ENCODE results near the gene DNAL4. TPM values are rescaled to one million over a fixed set of nuclear protein-coding genes. Genes with fewer than 3 reads are reported as not detected.

Gene DNAL4
- polyA plus RNA-seq, 1 donor, result 30.2 TPM

DNA sequence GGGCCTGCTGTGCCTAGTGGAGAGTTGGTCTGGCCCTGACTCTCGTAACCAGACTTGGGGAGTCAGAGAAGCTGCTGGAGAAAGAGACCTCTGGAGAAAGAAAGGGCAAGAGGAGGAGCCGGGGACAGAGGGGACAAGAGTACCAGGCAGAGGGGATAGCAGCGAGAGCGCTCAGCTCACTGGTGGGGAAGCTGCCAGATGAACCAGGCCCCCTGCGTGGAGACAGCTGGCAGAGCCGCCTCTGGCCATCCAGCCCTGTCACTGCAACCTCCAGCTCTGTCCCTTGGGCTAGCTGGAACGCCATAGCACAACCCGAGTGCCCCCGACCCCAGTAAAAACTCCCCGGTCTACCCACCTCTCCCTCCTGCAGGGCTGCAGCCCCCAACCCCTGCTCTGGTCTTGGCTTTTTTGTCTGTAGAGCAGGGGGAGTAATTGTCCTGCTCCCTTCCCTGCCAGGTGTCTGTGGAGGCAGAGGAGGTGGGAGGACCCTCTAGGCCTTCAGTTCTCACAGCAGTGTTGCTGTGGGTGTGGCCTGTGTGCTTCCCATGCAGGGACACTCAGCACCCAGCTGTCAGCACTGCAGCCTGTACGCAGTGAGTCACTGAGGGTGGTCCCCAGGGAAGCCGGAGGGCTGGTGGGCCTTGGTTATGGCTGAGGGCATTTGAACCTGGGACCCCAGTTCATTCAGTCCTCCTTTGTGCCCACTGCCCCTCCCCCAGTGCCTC lies 33.3 kb downstream of the DNAL4 start:
- no peak for DNase-seq

DNA sequence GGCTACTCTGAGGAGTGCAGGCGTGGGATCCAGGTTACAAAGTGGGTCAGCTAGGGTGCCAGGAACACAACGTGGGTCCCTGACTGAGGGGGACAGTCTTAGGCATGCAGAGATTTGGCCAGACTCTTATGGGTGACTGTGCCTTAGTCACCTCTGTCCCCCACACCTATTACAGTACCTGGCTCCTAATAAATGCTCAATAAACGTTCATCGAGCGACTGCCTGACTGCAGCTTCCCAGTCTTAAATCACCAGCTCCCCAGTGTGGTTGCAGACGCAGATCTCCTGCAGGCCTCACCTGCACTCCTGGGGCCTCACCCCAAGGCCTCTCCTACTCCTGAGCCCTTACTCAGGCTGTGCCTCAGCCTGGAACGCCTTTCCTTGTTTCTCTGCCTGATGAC lies 34.9 kb downstream of the DNAL4 start:
- no peak for DNase-seq

DNA sequence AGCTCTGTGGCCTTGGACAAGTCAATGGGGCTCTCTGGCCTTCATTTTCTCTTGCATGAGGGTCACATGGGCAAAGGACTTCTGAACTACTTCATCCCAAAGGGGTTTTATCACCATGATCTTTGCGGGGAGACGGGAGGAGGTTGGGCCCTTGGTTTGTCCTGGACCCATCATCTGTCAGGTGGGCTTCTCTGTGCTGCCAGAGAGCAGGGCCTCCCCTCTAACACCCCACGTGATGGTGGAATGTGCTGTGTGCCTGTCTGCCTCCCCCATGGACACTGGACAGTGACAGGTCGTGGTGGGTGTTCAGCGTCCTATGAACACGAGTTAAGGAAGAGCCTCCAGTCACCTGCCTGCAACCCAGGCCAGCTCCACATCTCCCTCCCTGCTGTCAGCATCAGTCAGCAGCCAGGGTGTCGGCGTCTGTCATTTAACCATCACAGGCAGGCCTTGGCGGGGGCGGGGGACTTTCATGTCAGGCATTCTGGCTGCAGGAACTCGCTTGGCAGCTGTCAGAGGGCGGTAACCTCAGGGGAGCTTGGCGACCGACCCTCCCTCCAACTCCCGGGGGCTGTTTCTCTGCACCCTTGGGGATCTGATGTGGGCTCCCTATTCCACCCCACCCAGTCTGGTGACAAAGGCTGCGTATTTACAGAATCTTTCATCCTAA lies 35.5 kb downstream of the DNAL4 start:
- no peak for DNase-seq

DNA sequence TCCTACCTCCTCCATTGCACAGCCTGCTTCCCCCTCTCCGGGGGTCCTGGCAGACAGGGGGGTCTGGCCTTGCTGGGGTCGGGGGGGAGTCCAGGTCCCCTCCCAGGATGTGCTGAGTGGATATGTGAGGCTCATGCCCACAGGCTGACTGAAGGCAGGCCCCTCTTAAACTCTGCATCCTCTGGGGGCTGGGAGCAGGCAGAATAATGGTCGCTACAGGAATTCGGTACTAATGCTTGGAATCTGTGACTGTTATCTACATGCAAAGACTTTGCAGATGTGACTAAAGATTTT lies 36.5 kb downstream of the DNAL4 start:
- DNase-seq, result no peak

DNA sequence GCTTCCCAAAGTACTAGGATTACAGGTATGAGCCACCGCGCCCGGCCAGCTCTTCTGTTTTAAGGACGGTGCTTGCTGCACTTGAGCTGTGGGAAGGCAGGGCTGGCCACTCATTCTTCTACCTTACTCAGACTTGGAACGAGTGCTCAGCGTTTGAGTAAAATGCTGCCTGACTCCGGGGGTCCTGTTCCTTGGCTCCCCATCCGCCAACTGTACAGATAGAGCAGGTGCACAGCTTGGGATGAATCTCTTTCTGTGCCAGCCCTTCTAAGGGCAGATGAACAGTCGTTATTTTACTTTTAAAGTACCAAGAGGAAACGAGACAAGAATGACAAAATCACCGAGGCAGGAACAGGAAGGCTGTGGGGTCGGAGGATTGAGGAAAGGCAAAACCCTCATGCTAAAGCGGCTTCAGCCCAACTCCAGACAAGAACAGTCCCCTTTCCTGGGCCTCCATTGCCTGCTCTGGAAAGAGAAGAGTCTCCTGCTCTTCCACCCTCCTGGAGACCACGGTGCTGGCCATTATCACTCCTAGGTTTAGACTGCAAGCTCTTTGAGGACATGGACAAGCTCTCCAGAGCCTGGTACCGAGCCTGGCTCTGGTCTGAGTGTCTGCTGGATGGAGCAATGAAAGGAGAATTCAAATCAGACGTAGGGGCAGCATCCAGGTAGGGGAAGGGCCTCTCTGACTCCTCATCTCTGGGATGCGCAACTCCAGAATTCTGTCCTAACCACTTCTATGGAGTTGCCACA lies 37.1 kb downstream of the DNAL4 start:
- DNase-seq, result no peak

DNA sequence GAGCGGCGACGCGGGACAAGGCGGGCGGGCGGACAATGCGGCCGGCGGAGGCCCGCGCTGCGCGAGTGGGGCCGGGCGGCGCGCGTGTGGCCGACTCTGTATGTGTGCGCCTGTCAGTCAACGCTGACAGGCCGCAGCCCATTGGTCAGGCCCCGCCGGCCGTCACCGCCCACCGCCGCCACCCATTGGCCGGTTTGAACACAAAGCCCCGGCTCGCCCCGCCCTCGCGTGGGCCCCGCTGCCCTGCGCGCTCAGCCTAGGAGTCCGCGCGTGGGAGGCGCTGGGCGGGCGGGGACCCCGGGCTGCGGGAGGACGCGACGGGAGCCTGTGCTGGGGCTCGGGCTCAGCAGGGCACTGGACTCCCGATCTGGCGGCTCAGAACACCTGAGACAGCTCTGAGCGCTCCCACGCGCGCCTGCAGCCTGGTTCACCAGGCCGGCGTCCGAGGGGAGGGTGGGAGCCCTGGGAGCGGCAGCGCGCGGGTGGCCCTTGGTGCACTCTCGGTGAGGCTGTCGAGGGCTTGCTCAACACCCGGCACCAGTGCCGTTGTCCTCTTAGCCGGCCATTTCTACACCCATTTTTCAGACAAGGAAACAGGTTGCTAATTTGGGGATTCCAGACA lies 37.9 kb downstream of the DNAL4 start, which contains the start of gene SUN2:
Gene SUN2, minus strand, starts transcription at position 88 of the 622 bp plus-strand sequence. CDS start 3,370 bp downstream, outside the sequence.
- DNase-seq, result peak; percentile 89

DNA sequence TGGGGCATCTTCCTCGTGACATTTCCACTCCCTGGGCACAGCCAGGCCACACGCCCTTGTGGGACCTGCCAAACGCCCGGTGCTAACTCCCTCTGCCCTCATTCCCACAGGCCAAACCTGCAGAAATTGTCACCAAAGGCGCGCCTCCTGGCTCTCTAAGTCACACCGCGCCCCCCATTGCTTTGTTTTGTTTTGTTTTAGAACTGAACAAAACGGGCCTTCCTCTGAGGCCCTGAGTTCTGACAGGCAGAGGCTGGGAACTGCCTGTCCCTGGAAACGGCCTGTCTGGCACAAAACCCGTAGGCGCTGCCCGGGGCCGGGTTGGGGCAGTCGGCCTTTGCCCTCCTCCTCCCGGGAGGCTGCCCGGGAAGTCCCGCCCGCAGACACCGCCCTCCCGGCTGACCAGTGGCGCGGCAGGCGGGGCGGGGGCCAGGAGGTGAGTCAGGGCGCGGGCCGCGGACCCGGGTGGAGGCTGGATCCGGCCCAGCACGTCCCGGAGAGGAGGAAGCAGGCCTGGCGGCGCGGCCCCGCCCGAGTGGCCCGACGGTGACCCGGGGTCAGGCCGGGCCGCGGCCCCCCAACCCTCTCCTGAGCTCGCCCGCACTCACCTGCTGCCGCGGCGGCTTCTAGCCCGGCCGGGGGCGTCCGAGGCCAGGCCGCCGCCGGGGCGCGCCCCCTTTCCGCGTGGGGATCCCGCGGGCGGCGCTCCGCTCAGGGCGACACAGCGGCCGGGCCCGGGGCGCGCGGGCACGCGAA lies 38.6 kb downstream of the DNAL4 start:
- no peak for DNase-seq

DNA sequence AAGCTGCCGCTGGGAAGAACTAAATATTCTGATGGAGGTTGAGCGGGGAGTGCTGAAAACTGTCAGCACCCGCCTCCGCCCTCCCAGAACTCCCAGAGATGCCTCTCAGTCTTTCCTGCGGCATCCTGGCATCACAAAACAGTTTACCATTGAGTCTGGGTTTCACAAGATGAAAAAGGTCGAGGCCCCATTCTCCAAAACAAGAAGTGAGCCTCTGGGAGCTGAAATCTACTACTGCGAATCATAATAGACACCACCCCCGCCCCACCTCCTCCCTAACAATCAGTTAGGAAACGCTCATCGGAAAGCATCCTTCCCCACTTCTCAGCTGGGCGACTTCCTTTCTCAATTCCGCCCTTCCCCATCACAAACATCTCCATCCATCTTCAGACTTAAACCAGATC lies 39.2 kb downstream of the DNAL4 start:
- DNase-seq, result no peak

DNA sequence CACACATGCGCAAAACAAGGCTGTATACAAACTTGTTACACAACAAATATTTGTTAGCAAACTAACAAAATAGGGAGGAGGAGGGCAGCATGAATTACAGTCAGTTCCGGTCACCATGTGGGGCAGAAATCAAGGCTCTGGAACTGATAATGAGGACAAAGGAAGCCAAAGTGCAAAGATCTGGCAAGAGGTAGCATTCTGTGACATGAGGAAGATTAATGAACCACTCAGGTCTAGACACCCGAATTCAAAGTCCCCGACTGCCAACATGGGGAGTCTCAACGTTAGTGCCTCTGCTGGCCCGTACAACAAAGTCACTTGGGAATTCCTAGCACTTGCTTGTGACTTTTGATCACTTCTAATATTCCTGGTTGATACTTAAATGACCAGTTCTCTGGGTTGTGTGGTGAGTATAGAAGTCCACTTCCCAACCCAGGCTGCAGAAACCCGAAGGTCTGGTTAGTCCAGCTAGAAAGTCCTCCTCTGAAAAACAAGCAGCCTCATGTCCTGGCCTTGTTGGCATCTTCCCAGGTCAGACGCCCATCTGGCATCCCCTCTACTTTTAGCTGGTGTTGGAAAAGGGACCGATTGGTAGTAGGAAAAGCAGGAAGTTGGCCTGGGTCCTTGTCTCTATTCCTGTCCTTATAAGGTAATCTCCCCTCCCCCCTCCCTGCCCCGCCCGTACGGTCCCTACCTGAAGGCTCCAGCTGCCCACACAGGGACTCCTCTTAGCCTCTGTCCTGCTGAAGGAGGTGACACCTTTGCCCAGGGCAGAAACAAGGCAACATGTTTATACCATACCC lies 39.8 kb downstream of the DNAL4 start:
- DNase-seq, result no peak

DNA sequence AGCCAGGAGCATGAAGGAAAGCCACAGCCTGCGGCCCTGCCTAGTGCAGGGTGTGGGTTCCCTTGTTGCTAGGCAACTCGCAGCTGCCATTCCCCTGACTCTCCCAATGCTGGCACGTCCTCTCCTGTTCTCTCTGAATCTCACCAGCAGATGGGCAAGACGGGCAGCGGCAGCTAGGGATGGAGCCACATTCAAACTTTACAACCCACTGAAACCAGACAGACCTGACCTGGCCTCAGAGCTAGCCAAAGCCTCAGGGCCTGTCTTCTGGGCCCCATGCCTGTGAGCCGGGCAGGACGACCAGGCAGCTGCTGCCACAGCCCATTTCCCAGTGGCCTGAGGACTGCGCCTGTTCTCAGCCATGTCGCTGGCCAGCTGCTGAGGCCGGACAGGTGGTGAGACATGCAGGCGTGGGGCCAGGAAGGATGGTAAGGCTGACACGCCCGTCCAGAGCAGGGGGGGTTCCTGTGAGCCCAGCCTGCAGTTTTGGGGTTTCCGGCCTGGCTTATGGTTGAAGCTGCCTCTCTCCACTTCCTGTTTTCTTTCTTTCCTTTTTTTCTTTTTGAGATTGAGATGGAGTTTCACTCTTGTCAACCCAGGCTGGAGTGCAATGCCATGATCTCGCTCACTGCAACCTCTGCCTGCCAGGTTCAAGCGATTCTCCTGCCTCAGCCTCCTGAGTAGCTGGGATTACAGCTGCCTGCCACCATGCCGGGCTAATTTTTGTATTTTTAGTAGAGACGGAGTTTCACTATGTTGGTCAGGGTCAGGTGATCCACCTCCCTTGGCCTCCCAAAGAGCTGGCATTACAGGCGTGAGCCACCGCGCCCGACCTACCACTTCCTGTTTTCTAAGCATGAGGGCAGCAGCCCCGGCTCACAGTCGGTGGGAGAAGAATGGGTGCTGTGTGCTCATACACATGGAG lies 42.3 kb downstream of the DNAL4 start:
- no peak for DNase-seq

DNA sequence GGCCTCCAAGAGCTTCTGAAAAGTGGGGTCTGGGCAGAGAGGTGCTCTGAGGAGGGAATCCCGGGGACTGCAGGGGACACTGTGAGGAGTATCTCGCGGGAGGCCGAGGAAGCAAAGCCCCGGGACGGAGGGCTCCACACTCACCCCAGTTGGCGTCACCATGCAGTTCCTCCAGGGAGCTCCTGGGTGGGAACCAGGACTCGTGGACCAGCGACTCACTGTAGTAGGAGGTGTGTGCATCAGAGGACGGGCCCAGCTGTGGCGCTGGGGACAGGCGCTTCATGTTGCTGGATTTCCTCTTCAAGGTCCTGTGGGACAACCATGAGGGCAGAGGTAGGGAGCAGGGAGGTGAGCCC lies 42.9 kb downstream of the DNAL4 start:
- no peak for DNase-seq

DNA sequence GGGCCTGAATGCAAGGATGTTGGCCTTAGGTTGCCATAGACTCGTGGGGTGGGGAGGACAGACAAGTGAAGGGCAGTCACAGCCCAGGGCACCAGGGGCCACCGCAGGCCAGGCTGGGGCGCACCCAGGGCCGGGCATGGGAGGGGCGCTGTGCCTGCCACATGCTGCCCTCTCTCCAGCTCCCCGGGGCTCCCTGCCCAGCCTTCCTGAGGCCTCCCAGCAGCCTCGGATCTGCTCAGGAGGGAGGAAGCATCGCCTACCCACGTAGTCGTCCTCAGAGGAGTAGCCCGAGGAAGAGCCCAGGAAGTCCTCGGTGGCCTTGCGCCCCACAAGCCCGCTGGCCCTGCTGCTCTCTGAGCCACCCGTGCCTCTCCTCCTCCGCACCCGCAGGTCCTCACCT lies 43.3 kb downstream of the DNAL4 start:
- no peak for DNase-seq

DNA sequence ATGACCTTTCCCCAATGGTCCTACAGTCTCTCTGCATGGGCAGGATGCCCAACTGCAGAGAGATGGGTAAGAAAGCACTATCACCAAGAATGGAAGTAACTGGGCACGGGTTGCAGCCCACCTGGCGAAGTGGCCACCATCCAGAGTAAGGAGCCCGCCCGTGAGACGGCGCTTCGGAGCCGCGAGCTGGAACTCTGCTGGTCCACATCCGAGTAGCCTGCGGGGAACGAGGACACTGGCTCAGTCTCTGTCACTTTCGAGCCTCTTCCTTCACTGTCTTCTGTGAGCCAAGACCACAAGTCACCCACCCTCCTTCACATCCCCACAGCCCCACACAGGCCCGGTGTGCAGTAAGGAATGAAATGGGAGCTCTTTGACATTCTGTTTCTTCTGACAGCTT lies 43.8 kb downstream of the DNAL4 start:
- no peak for DNase-seq

DNA sequence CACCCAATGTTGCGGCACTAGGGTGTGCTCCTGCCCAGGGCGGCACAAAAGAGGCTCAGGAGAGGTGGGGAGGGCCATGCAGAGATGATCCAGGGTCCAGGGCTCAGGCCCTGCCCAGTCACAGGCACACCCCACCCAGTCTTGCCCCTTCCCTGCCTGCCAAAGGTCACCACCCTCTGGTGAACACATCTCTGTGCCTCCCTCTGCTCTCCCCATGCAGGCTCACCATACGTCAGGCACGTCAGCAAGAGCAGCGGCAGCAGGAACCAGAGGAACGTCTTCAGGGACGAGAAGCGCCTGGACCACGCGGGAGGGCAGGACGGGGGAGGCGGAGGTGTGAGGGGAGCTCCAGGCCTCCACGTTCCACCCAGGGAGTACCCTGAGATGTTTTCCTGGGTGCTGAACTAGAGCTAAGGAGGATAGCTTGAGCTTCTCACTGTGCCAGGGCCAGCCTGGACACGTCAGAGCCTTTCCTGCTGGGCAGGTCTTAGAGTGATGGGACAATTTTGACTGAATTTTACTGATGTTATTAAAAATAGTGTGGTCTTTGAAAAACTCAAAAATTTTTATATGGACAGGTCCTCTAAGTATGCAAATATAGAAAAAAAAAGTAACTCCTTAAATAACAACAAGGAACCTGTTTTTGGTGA lies 45.3 kb downstream of the DNAL4 start:
- no peak for DNase-seq

DNA sequence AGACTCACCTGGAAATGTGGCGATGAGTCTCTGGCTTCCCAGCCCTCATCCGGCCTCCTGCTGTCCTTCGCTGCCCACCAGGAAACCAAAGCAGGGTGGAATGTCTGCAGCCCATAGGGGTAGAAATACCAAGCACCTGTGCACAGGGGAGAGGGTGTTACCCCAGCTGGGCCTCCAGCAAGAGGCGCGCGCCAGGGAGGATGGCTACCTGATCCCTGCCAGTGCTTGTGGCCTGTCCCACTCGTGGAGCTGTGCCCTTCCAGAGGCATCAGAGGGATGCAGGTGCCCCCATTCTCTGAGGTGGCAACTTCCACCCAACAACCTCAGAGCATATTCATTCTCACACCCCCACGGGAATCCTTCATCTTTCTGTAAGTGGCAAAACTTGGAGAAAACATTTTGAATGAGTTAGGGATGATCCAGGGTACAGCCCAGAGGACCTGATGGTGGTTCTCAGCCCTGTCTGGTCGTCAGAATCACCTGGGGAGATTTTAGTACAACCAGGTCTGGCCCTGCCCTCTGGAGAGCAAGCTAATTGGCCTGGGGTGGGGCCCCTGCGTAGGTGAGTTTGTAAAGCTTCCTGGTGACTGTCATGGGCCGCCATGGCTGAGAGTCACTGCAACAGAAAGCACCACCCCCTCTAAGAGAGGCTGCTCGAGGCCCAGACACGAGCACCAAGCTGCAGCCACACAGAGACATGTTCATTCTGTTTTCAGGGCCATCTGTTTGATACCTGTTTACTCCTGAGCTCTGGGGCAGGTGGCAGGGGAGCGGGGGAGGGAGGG lies 48.1 kb downstream of the DNAL4 start:
- DNase-seq, result no peak

DNA sequence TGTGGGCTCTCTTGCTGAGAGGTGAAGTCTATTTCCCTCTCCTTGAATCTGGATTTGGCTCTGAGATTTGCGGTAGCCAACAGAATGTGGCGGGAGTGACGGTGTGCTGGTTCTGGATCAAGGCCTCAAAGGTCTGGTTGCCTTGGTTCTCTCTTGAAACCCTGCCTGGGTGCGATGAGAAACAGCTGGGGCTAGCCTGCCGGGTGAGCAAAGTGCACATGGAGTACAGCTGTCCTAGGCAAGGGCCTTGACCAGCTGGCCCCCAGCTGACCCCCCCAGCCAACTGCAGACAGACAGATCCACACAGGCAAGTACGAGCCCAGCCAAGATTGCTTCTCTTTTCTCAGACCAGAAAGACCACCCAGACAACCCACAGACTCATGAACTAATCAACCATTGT lies 49.0 kb downstream of the DNAL4 start:
- DNase-seq, result no peak

DNA sequence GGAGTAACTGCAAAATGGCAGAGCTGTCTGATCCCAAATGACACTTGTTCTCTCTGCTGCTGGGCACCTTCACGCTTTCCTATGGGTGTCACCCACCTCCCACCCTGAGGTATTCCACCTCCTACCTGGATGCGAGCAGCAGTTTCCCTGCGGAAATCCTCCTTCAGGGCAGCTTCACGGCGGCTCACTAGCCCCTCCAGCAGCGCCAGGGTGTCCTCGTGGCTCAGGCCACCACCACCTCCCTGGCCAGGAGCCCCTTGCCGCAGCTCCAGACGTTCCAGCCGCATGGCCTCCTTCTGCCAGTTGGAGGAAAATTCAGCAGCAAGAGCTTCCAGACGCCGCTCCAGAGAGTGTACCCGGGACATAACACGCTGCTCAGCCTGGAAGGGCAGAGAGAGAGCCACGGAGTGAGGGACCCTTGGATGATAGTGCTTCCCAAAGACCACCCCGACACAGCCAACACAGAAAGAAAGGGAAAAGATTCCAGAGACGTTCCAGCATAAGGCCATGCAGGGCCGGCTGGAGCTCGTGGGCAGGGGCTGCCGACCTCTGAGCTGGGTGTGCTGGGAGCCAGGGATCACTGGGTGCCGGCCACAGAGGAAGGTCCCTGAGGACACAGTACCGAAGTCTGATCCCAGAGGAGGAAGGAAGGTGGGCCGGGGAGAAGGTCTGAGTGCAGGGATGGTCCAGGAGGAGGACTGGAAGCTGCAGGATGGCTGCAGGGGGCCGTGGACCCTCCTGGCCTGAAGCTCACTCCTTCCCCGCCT lies 51.6 kb downstream of the DNAL4 start:
- DNase-seq, result no peak

DNA sequence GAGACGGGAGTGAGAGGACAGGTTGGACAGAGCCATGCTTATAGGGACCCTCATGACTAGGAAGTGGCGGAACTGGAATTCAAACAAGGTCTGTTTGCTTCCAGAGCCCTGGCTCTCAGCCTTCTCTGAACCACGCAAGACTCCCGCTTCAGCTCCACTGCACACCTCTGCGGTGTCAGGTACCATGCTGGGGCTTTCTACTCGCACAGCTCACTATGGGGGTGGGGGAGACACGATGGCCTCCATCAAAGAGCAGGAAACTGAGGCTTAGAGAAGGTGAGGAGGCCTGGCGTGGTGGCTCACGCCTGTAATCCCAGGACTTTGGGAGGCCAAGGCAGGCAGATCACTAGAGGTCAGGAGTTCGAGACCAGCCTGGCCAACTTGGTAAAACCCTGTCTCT lies 52.4 kb downstream of the DNAL4 start:
- DNase-seq, result no peak

Measured in left kidney (tissue), 2 donors.